ENCODE data around the gene C10orf67. TPM values are rescaled to one million over a fixed set of nuclear protein-coding genes. Genes with fewer than 3 reads are reported as not detected.
"Not testable (repeated sequence)": the region's sequence is repeated elsewhere in the genome, so short reads cannot be mapped to it uniquely, and the experiment has no call there.

Gene C10orf67
- total RNA-seq, 1 experiment from 2014 or later, result 0.21 TPM

GRCh38 chr10:23354630-23355279 is 10.2 kb upstream of the C10orf67 start:
- no TSS peak for BruUV-seq (replicated peaks)
- Mint-ChIP-seq H3K27me3 (ENCODE audit: insufficient read depth, unreplicated experiment) (no peaks in the 10 kb centered on the region), H3K36me3 (ENCODE audit: insufficient read depth, unreplicated experiment) (no peaks in the 10 kb centered on the region), H3K27ac (ENCODE audit: low read depth, unreplicated experiment) (no peak overlapping the region), H3K9me3 (ENCODE audit: unreplicated experiment) (no peaks in the 10 kb centered on the region), H3K4me3 (ENCODE audit: unreplicated experiment) (no peak overlapping the region), H3K4me1 (ENCODE audit: insufficient read depth, unreplicated experiment) (peaks cover 24% of the 10 kb centered on the region)
- no peak for DNase-seq (ENCODE audit: unreplicated experiment)
- no peak for TF ChIP-seq CTCF (IDR thresholded peaks at IDR 0.05; ENCODE audit: unreplicated experiment)
- POLR2A ChIA-PET, result interaction anchor here (0.6 to 3.0 kb wide), 6 partner anchors 9 to 86 kb away, joined by 3 to 11 read pairs (median 3); partner anchors contain the start of gene OTUD1
- CTCF ChIA-PET, result interaction anchor here (0.6 to 0.9 kb wide), 3 partner anchors 30 to 176 kb away, joined by 3 to 4 read pairs (median 3); no protein-coding TSS in a partner anchor
- intact Hi-C loops (cut with micrococcal nuclease), result no loop called here

GRCh38 chr10:23351926-23352519 is 7.4 kb upstream of the C10orf67 start:
- no TSS peak for BruUV-seq (replicated peaks)
- ChIA-PET POLR2A (interaction anchor here (0.6 to 2.1 kb wide), 9 partner anchors 11 to 96 kb away, joined by 3 to 8 read pairs (median 5); no protein-coding TSS in a partner anchor), CTCF (interaction anchor here (0.6 to 1.1 kb wide), 4 partner anchors 9 to 1012 kb away, joined by 3 to 5 read pairs (median 4); partner anchors contain the start of gene OTUD1)
- Mint-ChIP-seq H3K27me3 (ENCODE audit: insufficient read depth, unreplicated experiment) (no peaks in the 10 kb centered on the region), H3K4me1 (ENCODE audit: insufficient read depth, unreplicated experiment) (peaks cover 16% of the 10 kb centered on the region), H3K9me3 (ENCODE audit: unreplicated experiment) (no peaks in the 10 kb centered on the region), H3K4me3 (ENCODE audit: unreplicated experiment) (no peak overlapping the region), H3K36me3 (ENCODE audit: insufficient read depth, unreplicated experiment) (no peaks in the 10 kb centered on the region), H3K27ac (ENCODE audit: low read depth, unreplicated experiment) (peak overlapping the region; percentile 91)
- TF ChIP-seq CTCF (IDR thresholded peaks at IDR 0.05; ENCODE audit: unreplicated experiment), result no peak
- intact Hi-C loops (cut with micrococcal nuclease), result no loop called here
- peak; percentile 82 for DNase-seq (ENCODE audit: unreplicated experiment)

- peaks cover 16% of the 10 kb centered on the region for H3K4me1 Mint-ChIP-seq (ENCODE audit: insufficient read depth, unreplicated experiment)
- H3K4me3 Mint-ChIP-seq (ENCODE audit: unreplicated experiment); H3K9me3 Mint-ChIP-seq (ENCODE audit: unreplicated experiment); DNase-seq (ENCODE audit: unreplicated experiment); intact Hi-C loops (cut with micrococcal nuclease); H3K27me3 Mint-ChIP-seq (ENCODE audit: insufficient read depth, unreplicated experiment); H3K36me3 Mint-ChIP-seq (ENCODE audit: insufficient read depth, unreplicated experiment); BruUV-seq (replicated peaks); H3K27ac Mint-ChIP-seq (ENCODE audit: low read depth, unreplicated experiment): not testable (repeated sequence)
- ChIA-PET POLR2A (interaction anchor here (1.3 kb wide), 1 partner anchor 15 kb away, joined by 3 read pairs; no protein-coding TSS in a partner anchor), CTCF (interaction anchor here (0.6 kb wide), 1 partner anchor 35 kb away, joined by 3 read pairs; no protein-coding TSS in a partner anchor)
Measured at GRCh38 chr10:23350706-23351105, 6.1 kb upstream of the C10orf67 start.

GRCh38 chr10:23345861-23346260 is 1.3 kb upstream of the C10orf67 start:
- ChIA-PET POLR2A (interaction anchor here (0.6 to 3.8 kb wide), 15 partner anchors 10 to 1934 kb away, joined by 3 to 33 read pairs (median 6); partner anchors contain the start of gene OTUD1), CTCF (interaction anchor here (0.6 to 2.8 kb wide), 5 partner anchors 11 to 34 kb away, joined by 3 to 7 read pairs (median 4); no protein-coding TSS in a partner anchor)
- TF ChIP-seq CTCF (IDR thresholded peaks at IDR 0.05; ENCODE audit: unreplicated experiment), result no peak
- no peaks in the 10 kb centered on the region for H3K27me3 Mint-ChIP-seq (ENCODE audit: insufficient read depth, unreplicated experiment)
- no peak overlapping the region for H3K4me3 Mint-ChIP-seq (ENCODE audit: unreplicated experiment)
- peaks cover 23% of the 10 kb centered on the region for H3K4me1 Mint-ChIP-seq (ENCODE audit: insufficient read depth, unreplicated experiment)
- peaks cover 5% of the 10 kb centered on the region for H3K9me3 Mint-ChIP-seq (ENCODE audit: unreplicated experiment)
- peak overlapping the region; percentile 63 for H3K27ac Mint-ChIP-seq (ENCODE audit: low read depth, unreplicated experiment)
- H3K36me3 Mint-ChIP-seq (ENCODE audit: insufficient read depth, unreplicated experiment), result no peaks in the 10 kb centered on the region
- DNase-seq (ENCODE audit: unreplicated experiment), result peak; percentile 91
- intact Hi-C loops (cut with micrococcal nuclease), result no loop called here
- no TSS peak for BruUV-seq (replicated peaks)
